Endothelial cell of umbilical vein (primary cell): Measurements from ENCODE around the gene NR1D1. TPM values are rescaled to one million over a fixed set of nuclear protein-coding genes. Genes with fewer than 3 reads are reported as not detected.

Experiments
- BruUV-seq: library from RNA; stranded (reverse); fragments of 400-500 nt; replicated peaks from 2 replicates; lab custom pipeline; 2021; lab: Mats Ljungman, UMichigan
- CTCF ChIA-PET: fragments of 300-600, 350-600 bp; sonication (Branson Sonifier 250); formaldehyde crosslinking; loops from one replicate; lab custom pipeline; 2021; ENCODE audit warnings: antibody characterized with exemption, inconsistent platforms; lab: Charles Lee
- POLR2A ChIA-PET: fragments of 300-600, 350-600 bp; sonication (Branson Sonifier 250); formaldehyde crosslinking; loops from one replicate; lab custom pipeline; 2021; ENCODE audit warnings: antibody characterized with exemption, inconsistent platforms; lab: Charles Lee
- DNase-seq: peaks from one replicate; pipeline ENCODE4 v3.0.0-alpha.2; 2011; ENCODE audit warnings: low read depth, low spot score
- FAIRE-seq: peaks from 2 replicates; lab custom pipeline; 2011; peaks lifted over from hg19 to GRCh38; lab: Jason Lieb, UNC
- H2AFZ ChIP-seq: 2 replicates; pipeline ENCODE4 v1.6.0; 2012; ENCODE audit warnings: low read depth, low read length, control low read depth, inconsistent platforms
- H3K27ac ChIP-seq: 2 replicates; pipeline ENCODE4 v1.5.1; 2011; ENCODE audit warnings: low read depth, mild to moderate bottlenecking, control low read depth, low read length, moderate library complexity; ENCODE audit not compliant: insufficient read depth
- H3K27me3 ChIP-seq, 2 experiments: 2 replicates each; pipeline versions ENCODE4 v1.6.0 to v1.6.1; 2011; ENCODE audit warnings: low read length in 2 of 2, mixed read lengths in 1 of 2; ENCODE audit not compliant: control insufficient read depth in 2 of 2, insufficient read depth in 2 of 2
- H3K36me3 ChIP-seq, 2 experiments: 2 replicates in 1 of 2; 3 replicates in 1 of 2; pipeline ENCODE4 v1.5.1; 2011; ENCODE audit warnings: low read length in 2 of 2, mild to moderate bottlenecking in 1 of 2, moderate library complexity in 1 of 2; ENCODE audit not compliant: control insufficient read depth in 2 of 2, insufficient read depth in 2 of 2; ENCODE audit errors: extremely low read depth in 1 of 2
- H3K4me1 ChIP-seq: 3 replicates; pipeline ENCODE4 v1.5.1; 2011; ENCODE audit warnings: mild to moderate bottlenecking, low read length; ENCODE audit not compliant: control insufficient read depth, insufficient read depth; ENCODE audit errors: extremely low read depth
- H3K4me2 ChIP-seq: 2 replicates; pipeline ENCODE4 v1.6.1; 2011; ENCODE audit warnings: low read length, control low read depth, mixed read lengths; ENCODE audit not compliant: insufficient read depth
- H3K4me3 ChIP-seq, 3 experiments: fragments of 200-600 bp in 1 of 3; sonication (generic), shearing (Covaris generic) in 1 of 3; replicated peaks in 1 of 3; 2 replicates each; pipeline ENCODE4 v1.5.1; 2011 to 2016; ENCODE audit warnings: control low read depth in 3 of 3, low read length in 3 of 3, mild to moderate bottlenecking in 2 of 3, inconsistent platforms in 1 of 3, low read depth in 1 of 3, moderate library complexity in 1 of 3; ENCODE audit not compliant: insufficient read depth in 1 of 3
- H3K79me2 ChIP-seq: 2 replicates; pipeline ENCODE4 v1.6.0; 2012; ENCODE audit warnings: low read length, inconsistent platforms; ENCODE audit not compliant: control insufficient read depth, insufficient read depth
- H3K9ac ChIP-seq: replicated peaks from 2 replicates; pipeline ENCODE3; 2011; ENCODE audit warnings: low read length, control low read depth; ENCODE audit not compliant: insufficient read depth; ENCODE audit errors: extremely low read depth
- H3K9me1 ChIP-seq: replicated peaks from 3 replicates; pipeline ENCODE4 v1.6.0; 2011; ENCODE audit warnings: mild to moderate bottlenecking, low read length; ENCODE audit not compliant: control insufficient read depth, insufficient read depth; ENCODE audit errors: extremely low read depth
- H3K9me3 ChIP-seq: replicated peaks from 2 replicates; pipeline ENCODE4 v1.5.1; 2012; ENCODE audit warnings: low read length, inconsistent platforms; ENCODE audit not compliant: control insufficient read depth, insufficient read depth
- H4K20me1 ChIP-seq: replicated peaks from 2 replicates; pipeline ENCODE3; 2011; ENCODE audit warnings: mild to moderate bottlenecking, low read length; ENCODE audit not compliant: control insufficient read depth, insufficient read depth; ENCODE audit errors: extremely low read depth
- EZH2 ChIP-seq: IDR thresholded peaks from 2 replicates; pipeline ENCODE4 v1.6.1; 2012; ENCODE audit warnings: borderline replicate concordance, low read depth, mild to moderate bottlenecking, moderate library complexity, low read length, inconsistent platforms; ENCODE audit not compliant: severe bottlenecking
- FOS ChIP-seq: IDR thresholded peaks from 2 replicates; pipeline ENCODE4 v1.6.1; 2011; ENCODE audit warnings: mild to moderate bottlenecking, low read length, moderate library complexity, borderline replicate concordance; ENCODE audit not compliant: insufficient read depth
- GATA2 ChIP-seq: IDR thresholded peaks from 2 replicates; pipeline ENCODE4 v1.7.0; 2011; ENCODE audit warnings: low read depth, mild to moderate bottlenecking, moderate library complexity, mixed read lengths, low read length; ENCODE audit not compliant: insufficient read length, insufficient read depth
- JUN ChIP-seq: IDR thresholded peaks from 2 replicates; pipeline ENCODE4 v1.6.1; 2011; ENCODE audit warnings: borderline replicate concordance, low read depth; ENCODE audit not compliant: insufficient read length, insufficient read depth
- MYC ChIP-seq: IDR thresholded peaks from one replicate; pipeline ENCODE4 v1.6.1; 2011; ENCODE audit warnings: mild to moderate bottlenecking, low read depth, low read length
- POLR2A ChIP-seq: IDR thresholded peaks from 2 replicates; pipeline ENCODE4 v1.6.1; 2012; ENCODE audit warnings: low read depth, mild to moderate bottlenecking, control low read depth, low read length
- POLR2AphosphoS5 ChIP-seq: IDR thresholded peaks from 2 replicates; pipeline ENCODE4 v1.6.1; 2012; ENCODE audit warnings: low read depth, mild to moderate bottlenecking, control low read depth, low read length, moderate library complexity; ENCODE audit not compliant: insufficient read depth
- dilution Hi-C: fragments of 300-500 bp; cut with MboI; formaldehyde crosslinking; loops from one replicate; pipeline ENCODE4 v1.15.0; 2019; ENCODE audit warnings: low sequenced_read_pairs; ENCODE audit not compliant: extremely low pct_ligation_motif_present
- intact Hi-C: fragments of 100-400 bp; cut with micrococcal nuclease; formaldehyde crosslinking; loops from one replicate; pipeline ENCODE4 v1.10.0; 2022
- polyA plus RNA-seq, 4 experiments: library from polyadenylated mRNA; depleted of rRNA in 3 of 4; stranded (reverse) in 3 of 4; unstranded in 1 of 4; fragments of >200 nt; gene quantifications; 2 replicates each; pipeline versions ENCODE4 v1.2.1 to v1.2.3, GENCODE V29; 2011 to 2012; ENCODE audit warnings: missing spikeins in 1 of 4
- total RNA-seq: library from RNA; stranded (reverse); gene quantifications from 2 replicates; pipeline ENCODE4 v1.2.3, GENCODE V29; 2021
- TF ChIP-seq, protein P1 (sequence below), 2 donors: IDR thresholded peaks; 1 replicate in 1 of 2; 2 replicates in 1 of 2; pipeline ENCODE4 v1.5.1; 2011; ENCODE audit warnings: low read length in 2 of 2, mild to moderate bottlenecking in 2 of 2, moderate library complexity in 2 of 2, control low read depth in 1 of 2, inconsistent platforms in 1 of 2, low read depth in 1 of 2; ENCODE audit not compliant: insufficient read depth in 1 of 2; ENCODE audit errors: extremely low read depth in 1 of 2
- TF ChIP-seq, protein P2 (sequence below): IDR thresholded peaks from 2 replicates; pipeline ENCODE4 v1.6.1; 2011; ENCODE audit not compliant: insufficient read depth, insufficient read length

NR1D1 gene
- total and polyA plus RNA-seq, 2 donors (not counting 3 experiments of a cell fraction or from before 2014, with no cell fraction given): 2.5 to 5.2 TPM

DNA sequence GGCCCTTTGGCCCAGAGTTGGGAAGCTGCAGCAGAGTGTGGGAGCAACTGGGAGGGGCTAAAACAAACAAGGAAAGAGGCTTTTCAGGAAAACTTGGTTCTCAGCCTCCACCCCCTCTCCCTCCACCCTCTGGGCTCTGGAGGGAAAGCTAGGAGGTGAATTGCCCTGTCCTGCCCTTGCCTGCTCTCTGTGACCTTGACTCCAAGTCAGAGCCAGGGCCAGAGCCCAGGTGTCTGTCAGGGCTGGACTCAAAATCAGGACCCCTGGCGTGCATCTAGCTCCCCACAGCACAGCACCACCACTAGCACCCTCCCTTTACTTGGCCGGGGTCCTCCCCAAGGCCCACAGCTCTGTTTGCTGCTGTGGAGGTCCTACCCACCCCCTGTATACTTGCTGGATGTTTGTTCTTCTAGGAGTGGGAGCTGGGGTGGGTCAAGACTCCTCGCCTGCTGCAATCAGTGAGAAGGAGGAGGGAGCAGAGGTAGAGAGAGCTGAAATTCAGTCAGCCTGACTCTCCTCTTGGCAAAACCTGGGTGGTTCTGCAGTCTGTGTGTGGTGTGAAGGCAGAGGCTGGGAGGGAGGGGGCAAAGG lies 2.8 kb upstream of the NR1D1 start:
- dilution Hi-C loops: no loop called here
- FAIRE-seq (no peak), DNase-seq (no peak)
- BruUV-seq: no TSS peak
- no peaks in the 10 kb centered on the region for H3K79me2 ChIP-seq
- H3K9me3 ChIP-seq: no peaks in the 10 kb centered on the region
- TF ChIP-seq, protein P1, sequence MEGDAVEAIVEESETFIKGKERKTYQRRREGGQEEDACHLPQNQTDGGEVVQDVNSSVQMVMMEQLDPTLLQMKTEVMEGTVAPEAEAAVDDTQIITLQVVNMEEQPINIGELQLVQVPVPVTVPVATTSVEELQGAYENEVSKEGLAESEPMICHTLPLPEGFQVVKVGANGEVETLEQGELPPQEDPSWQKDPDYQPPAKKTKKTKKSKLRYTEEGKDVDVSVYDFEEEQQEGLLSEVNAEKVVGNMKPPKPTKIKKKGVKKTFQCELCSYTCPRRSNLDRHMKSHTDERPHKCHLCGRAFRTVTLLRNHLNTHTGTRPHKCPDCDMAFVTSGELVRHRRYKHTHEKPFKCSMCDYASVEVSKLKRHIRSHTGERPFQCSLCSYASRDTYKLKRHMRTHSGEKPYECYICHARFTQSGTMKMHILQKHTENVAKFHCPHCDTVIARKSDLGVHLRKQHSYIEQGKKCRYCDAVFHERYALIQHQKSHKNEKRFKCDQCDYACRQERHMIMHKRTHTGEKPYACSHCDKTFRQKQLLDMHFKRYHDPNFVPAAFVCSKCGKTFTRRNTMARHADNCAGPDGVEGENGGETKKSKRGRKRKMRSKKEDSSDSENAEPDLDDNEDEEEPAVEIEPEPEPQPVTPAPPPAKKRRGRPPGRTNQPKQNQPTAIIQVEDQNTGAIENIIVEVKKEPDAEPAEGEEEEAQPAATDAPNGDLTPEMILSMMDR (IDR thresholded peaks at IDR 0.05; ENCODE audit: extremely low read depth in 1 of 2, insufficient read depth in 1 of 2, low read depth in 1 of 2, low read length in 2 of 2): no peak
- TF ChIP-seq FOS (no peak), POLR2AphosphoS5 (no peak), JUN (no peak), EZH2 (no peak), POLR2A (no peak), GATA2 (no peak), MYC (no peak)
- TF ChIP-seq, protein P2, sequence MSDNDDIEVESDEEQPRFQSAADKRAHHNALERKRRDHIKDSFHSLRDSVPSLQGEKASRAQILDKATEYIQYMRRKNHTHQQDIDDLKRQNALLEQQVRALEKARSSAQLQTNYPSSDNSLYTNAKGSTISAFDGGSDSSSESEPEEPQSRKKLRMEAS: no peak
- intact Hi-C loops: no loop called here
- POLR2A ChIA-PET: no interaction called here
- no peak overlapping the region for H3K9ac ChIP-seq
- no peak overlapping the region for H2AFZ ChIP-seq
- H3K27me3 ChIP-seq: no peaks in the 10 kb centered on the region
- H3K27ac ChIP-seq: no peak overlapping the region
- no peak overlapping the region for H3K4me2 ChIP-seq
- H3K4me3 ChIP-seq: no peak overlapping the region
- no peaks in the 10 kb centered on the region for H3K36me3 ChIP-seq
- CTCF ChIA-PET: interaction anchor here (0.8 to 1.8 kb wide), 4 partner anchors 9 to 82 kb away, joined by 3 to 22 read pairs (median 4); no protein-coding TSS in a partner anchor
- no peaks in the 10 kb centered on the region for H3K9me1 ChIP-seq
- peaks cover 43% of the 10 kb centered on the region for H3K4me1 ChIP-seq
- no peaks in the 10 kb centered on the region for H4K20me1 ChIP-seq
